AG10803 (cell line): ENCODE measurements around the gene MAFG.

Experiments
- DNase-seq: peaks from one replicate; pipeline ENCODE4 v3.0.0; 2010; ENCODE audit warnings: low read depth
- H3K4me3 ChIP-seq: 2 replicates; pipeline ENCODE4 v1.5.1; 2011; ENCODE audit warnings: mild to moderate bottlenecking, low read length, control low read depth
- TF ChIP-seq, protein P1 (sequence below): conservative IDR thresholded peaks from 2 replicates; pipeline ENCODE4 v1.5.1; 2011; ENCODE audit warnings: mild to moderate bottlenecking, low read length, control low read depth, inconsistent platforms

Gene MAFG

DNA sequence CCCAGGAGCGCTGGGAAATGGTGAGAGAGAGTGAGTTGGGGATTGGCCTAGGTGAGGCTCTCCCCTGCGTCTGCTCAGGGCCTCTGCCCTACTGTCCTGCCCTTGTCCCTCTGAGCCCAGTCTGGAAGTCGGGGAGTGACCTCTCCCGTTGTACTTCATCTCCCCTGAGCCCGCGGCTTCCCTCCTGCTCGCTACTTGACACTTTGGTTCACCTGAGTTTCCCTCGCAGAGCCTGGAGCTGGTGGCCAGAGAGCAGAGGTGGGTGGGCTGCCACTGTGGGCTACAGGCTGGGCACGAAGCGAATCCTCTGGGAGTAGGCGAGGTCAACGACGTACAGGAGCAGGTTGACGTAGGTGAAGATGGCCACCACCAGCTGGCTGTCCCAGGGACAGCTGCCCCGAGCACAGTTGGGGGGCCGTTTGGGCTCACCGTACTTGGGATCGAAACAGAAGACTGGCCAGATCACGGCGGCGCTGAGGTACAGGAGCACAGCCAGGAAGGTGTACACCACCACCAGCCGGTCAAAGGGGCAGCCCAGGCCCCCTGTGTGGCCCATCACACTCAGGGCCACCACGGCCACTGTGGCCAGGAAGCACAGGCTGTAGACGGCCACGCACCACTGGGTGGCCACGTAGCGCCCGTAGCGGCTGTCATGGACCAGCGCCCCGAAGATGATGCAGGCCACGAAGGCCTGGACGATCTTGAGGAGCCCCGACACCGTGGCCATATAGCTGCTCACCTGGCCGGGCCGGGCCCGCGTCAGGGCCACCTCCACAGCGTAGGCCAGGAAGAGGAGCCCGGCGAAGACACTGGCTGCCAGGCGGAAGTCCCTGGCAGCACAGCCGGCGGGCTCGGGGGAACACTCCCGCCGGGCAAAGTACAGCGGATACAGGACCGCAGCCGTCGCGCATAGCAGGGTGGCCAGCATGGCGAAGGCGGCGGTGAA is 13.3 kb upstream of the MAFG start:
- DNase-seq = no peak
- no peak overlapping the region for H3K4me3 ChIP-seq

DNA sequence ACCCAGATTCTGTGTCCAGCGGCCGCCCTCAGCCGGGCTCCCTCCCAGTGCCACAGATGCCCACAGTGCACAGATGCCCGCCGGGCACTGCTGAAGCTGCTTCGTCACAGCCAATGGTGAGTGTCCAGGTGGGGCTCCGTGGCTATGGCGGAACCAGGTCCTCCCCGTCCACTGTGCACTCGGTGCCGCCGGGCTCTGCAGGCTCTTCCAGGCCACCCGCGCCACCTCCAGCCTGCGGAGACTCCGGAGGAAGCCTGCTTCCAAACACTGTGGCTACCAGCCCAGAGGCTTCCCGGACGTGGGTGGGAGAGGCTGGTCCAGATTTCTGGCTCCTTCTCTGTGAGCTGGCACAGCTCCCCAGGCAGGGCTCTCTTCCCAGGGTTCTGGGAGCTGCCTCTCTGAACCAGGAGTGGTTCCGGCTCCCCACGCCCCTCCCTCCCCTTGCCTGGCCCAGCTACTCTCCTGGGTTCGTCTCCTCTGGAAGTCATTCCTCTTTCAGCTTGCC is 12.4 kb upstream of the MAFG start:
- TF ChIP-seq, protein P1, sequence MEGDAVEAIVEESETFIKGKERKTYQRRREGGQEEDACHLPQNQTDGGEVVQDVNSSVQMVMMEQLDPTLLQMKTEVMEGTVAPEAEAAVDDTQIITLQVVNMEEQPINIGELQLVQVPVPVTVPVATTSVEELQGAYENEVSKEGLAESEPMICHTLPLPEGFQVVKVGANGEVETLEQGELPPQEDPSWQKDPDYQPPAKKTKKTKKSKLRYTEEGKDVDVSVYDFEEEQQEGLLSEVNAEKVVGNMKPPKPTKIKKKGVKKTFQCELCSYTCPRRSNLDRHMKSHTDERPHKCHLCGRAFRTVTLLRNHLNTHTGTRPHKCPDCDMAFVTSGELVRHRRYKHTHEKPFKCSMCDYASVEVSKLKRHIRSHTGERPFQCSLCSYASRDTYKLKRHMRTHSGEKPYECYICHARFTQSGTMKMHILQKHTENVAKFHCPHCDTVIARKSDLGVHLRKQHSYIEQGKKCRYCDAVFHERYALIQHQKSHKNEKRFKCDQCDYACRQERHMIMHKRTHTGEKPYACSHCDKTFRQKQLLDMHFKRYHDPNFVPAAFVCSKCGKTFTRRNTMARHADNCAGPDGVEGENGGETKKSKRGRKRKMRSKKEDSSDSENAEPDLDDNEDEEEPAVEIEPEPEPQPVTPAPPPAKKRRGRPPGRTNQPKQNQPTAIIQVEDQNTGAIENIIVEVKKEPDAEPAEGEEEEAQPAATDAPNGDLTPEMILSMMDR = no peak
- DNase-seq = peak; percentile 67
- H3K4me3 ChIP-seq = no peak overlapping the region

More for the DNA sequence above, 13.3 kb upstream of the MAFG start:
- TF ChIP-seq, protein P1 = no peak

DNA sequence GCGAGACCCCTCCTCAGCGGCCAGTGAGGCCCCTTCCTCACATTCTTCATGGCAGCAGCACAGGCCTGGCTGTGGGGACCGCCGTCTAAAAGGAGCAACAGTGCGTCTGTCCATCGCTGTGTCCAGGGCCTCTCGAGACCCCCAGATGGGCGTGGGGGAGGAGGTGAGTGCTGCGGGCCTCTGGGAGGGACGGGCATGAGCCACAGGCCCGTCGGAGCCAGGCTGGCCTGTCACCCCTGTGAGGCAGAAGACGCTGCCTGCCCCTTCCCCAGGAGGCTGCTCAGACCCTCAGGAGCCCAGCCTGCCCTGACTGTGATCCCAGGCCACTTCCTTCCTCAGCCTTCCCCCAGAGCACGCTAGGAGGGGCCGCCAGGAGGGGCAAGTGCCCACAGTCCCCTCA is 11.7 kb upstream of the MAFG start:
- TF ChIP-seq, protein P1 = no peak
- DNase-seq = no peak
- no peak overlapping the region for H3K4me3 ChIP-seq

GRCh38 chr17:81935709-81936084 is 8.2 kb upstream of the MAFG start:
- TF ChIP-seq, protein P1 = no peak
- DNase-seq = no peak
- peak overlapping the region; percentile 53 for H3K4me3 ChIP-seq

DNA sequence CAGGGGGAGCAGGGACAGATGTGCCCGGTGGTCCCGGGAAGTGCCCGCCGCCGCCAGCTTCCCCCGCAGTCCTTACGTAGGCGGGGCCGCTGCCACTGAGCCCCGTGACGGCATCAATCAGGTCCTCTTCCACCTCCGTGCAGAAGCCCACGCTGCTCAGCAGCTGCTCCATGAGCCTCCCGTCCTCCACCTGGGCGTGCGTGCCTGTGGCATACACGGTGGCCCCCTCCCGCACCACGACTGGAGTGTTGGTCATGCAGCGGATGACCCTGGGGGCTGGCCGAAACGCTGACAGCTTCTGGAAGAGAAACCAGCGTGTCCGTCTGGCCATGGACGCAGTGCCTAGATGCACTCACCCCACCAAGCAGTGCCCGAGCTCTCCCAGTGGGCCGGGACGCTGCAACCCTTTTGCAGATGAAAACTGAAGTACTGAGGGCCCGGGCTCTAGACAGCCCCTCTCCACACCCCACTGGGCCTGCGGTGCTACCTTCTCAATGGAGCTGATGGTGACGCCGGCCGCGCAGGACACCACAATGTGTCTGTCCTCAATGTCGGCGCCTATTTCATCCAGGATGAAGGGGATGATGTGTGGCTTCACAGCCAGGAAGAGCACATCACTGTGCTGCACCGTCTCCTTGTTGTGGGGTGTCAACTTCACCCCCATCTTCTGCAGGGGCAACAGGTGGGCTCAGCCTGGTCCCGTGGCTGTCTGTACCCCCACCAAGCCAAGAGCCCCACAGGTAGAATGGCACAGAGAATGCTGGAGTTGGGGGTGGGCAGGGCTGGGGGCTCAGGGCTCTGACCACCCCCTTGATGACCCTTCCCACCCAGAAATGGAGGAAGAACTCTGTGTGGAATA is 7.5 kb upstream of the MAFG start:
- H3K4me3 ChIP-seq = peak overlapping the region; percentile 53
- no peak for DNase-seq
- TF ChIP-seq, protein P1 = no peak

DNA sequence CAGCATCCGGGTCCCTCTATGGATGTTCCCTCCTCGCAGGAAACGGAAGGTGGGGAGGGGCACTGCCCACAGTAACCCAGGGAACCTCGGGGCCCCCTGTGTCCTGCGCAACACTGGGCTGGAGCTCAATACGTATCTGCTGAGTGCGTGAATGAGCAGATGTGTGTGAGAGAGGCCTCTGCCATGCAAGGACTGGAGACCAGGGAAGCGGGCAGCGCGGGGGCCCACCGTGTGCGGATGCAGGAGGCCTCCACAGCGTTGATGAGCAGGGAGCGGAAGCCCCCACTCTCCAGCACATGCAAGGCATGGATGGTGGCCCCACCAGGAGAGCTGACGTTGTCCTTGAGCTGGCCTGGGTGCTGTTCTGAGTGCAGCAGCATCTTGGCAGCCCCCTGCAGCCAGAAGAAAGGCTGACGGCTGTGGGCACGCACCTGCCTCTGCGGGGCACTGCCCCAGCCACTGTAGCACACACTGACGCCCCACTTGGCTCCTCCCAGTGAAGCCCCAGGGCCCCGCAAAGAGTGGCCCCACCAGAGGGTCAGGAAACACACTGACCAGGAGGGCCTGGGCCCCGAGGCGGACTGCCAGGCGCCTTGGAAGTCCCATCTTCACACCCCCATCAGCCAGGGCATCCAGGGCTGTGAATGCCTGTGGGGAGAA is 6.7 kb upstream of the MAFG start:
- DNase-seq = no peak
- H3K4me3 ChIP-seq = no peak overlapping the region
- TF ChIP-seq, protein P1 = no peak
